RPMI8226 (cell line): ENCODE results near the gene CEACAM1.
"Not testable (repeated sequence)": the region's sequence is repeated elsewhere in the genome, so short reads cannot be mapped to it uniquely, and the experiment has no call there.

ENCODE experiments used
- DNase-seq: peaks from one replicate; pipeline ENCODE4 v3.0.0-alpha.2; 2015

CEACAM1 gene

GRCh38 chr19:42547929-42548328, 19.6 kb upstream of the CEACAM1 start:
- no peak for DNase-seq

- no peak for DNase-seq
Observed at GRCh38 chr19:42546831-42547500, 18.7 kb upstream of the CEACAM1 start.

- no peak for DNase-seq
Observed at GRCh38 chr19:42544146-42544545, 15.9 kb upstream of the CEACAM1 start.

GRCh38 chr19:42542791-42543190, 14.5 kb upstream of the CEACAM1 start:
- DNase-seq, result no peak

GRCh38 chr19:42540071-42540553, 11.8 kb upstream of the CEACAM1 start:
- peak; percentile 27 for DNase-seq

GRCh38 chr19:42538841-42539709, 10.8 kb upstream of the CEACAM1 start:
- DNase-seq, result no peak

- DNase-seq, result not testable (repeated sequence)
Observed at GRCh38 chr19:42535276-42535675, 7.0 kb upstream of the CEACAM1 start.

GRCh38 chr19:42534391-42534790, 6.1 kb upstream of the CEACAM1 start:
- no peak for DNase-seq

- no peak for DNase-seq
Observed at GRCh38 chr19:42532891-42533290, 4.6 kb upstream of the CEACAM1 start.

GRCh38 chr19:42531313-42531712, 3.0 kb upstream of the CEACAM1 start:
- no peak for DNase-seq

- peak; percentile 45 for DNase-seq
Observed at GRCh38 chr19:42529248-42529764, 1.0 kb upstream of the CEACAM1 start.

- no peak for DNase-seq
Observed at GRCh38 chr19:42524943-42525342, 3.3 kb downstream of the CEACAM1 start.

- DNase-seq, result no peak
Observed at GRCh38 chr19:42524250-42524649, 4.0 kb downstream of the CEACAM1 start.

- DNase-seq, result not testable (repeated sequence)
Observed at GRCh38 chr19:42522262-42522661, 6.0 kb downstream of the CEACAM1 start.

GRCh38 chr19:42521346-42522030, 6.8 kb downstream of the CEACAM1 start:
- DNase-seq, result no peak

GRCh38 chr19:42519108-42519507, 9.2 kb downstream of the CEACAM1 start:
- no peak for DNase-seq

- DNase-seq, result no peak
Observed at GRCh38 chr19:42516771-42517170, 11.5 kb downstream of the CEACAM1 start.

- no peak for DNase-seq
Observed at GRCh38 chr19:42515241-42515832, 12.9 kb downstream of the CEACAM1 start.

- DNase-seq, result no peak
Observed at GRCh38 chr19:42514449-42514848, 13.8 kb downstream of the CEACAM1 start.

- no peak for DNase-seq
Observed at GRCh38 chr19:42512743-42513304, 15.5 kb downstream of the CEACAM1 start.

GRCh38 chr19:42512130-42512636, 16.1 kb downstream of the CEACAM1 start:
- DNase-seq, result no peak

- no peak for DNase-seq
Observed at GRCh38 chr19:42511340-42511739, 16.9 kb downstream of the CEACAM1 start.
